Measurements from ENCODE around the gene DDX1. TPM values are rescaled to one million over a fixed set of nuclear protein-coding genes. Genes with fewer than 3 reads are reported as not detected.

The DDX1 gene
- total RNA-seq, 2 donors from 2014 or later, result 39.0 to 50.7 TPM

- TF ChIP-seq POLR2A (IDR thresholded peaks at IDR 0.05), result no peak
- no peaks in the 10 kb centered on the region for H3K9me3 ChIP-seq
- no peak for DNase-seq (ENCODE audit: low spot score)
- no peaks in the 10 kb centered on the region for H3K36me3 ChIP-seq
- no peaks in the 10 kb centered on the region for H3K4me1 ChIP-seq (replicated peaks)
- H3K27ac ChIP-seq, result no peak overlapping the region
- WGBS, result 85% methylated on average over 2 of the region's 2 CpGs
- no peaks in the 10 kb centered on the region for H3K27me3 ChIP-seq (replicated peaks; ENCODE audit: insufficient read depth)
- intact Hi-C loops (cut with DNase I), result no loop called here
- no peak overlapping the region for H3K4me3 ChIP-seq
Observed at GRCh38 chr2:15640784-15641183, 49.1 kb downstream of the DDX1 start.

- no peak for TF ChIP-seq CTCF (IDR thresholded peaks at IDR 0.05)
- TF ChIP-seq POLR2AphosphoS5 (IDR thresholded peaks at IDR 0.05), result no peak
- no peak for TF ChIP-seq POLR2A (IDR thresholded peaks at IDR 0.05)
- no peak overlapping the region for H3K4me3 ChIP-seq
- intact Hi-C loops (cut with DNase I), result no loop called here
- no peak for DNase-seq (ENCODE audit: low spot score)
- no peaks in the 10 kb centered on the region for H3K27me3 ChIP-seq (replicated peaks; ENCODE audit: insufficient read depth)
- H3K9me3 ChIP-seq, result no peaks in the 10 kb centered on the region
- 81% methylated on average over 1 of the region's 1 CpG for WGBS
- no peaks in the 10 kb centered on the region for H3K36me3 ChIP-seq
- no peak overlapping the region for H3K27ac ChIP-seq
- H3K4me1 ChIP-seq (replicated peaks), result no peaks in the 10 kb centered on the region
Observed at GRCh38 chr2:15641530-15641982, 49.9 kb downstream of the DDX1 start.

GRCh38 chr2:15642011-15642814, 50.5 kb downstream of the DDX1 start:
- DNase-seq (ENCODE audit: low spot score), result no peak
- intact Hi-C loops (cut with DNase I), result no loop called here
- Histone ChIP-seq H3K9me3 (no peaks in the 10 kb centered on the region), H3K36me3 (no peaks in the 10 kb centered on the region), H3K4me1 (replicated peaks) (no peaks in the 10 kb centered on the region), H3K27ac (no peak overlapping the region), H3K27me3 (replicated peaks; ENCODE audit: insufficient read depth) (no peaks in the 10 kb centered on the region), H3K4me3 (no peak overlapping the region)
- WGBS, result 60% methylated on average over 12 of the region's 12 CpGs
- TF ChIP-seq POLR2A (IDR thresholded peaks at IDR 0.05), result no peak
- TF ChIP-seq CTCF (IDR thresholded peaks at IDR 0.05), result no peak
- TF ChIP-seq POLR2AphosphoS5 (IDR thresholded peaks at IDR 0.05), result no peak

- Histone ChIP-seq H3K9me3 (no peaks in the 10 kb centered on the region), H3K36me3 (no peaks in the 10 kb centered on the region), H3K4me3 (no peak overlapping the region), H3K27me3 (replicated peaks; ENCODE audit: insufficient read depth) (peaks cover 4% of the 10 kb centered on the region), H3K27ac (no peak overlapping the region), H3K4me1 (replicated peaks) (no peaks in the 10 kb centered on the region)
- 83% methylated on average over 13 of the region's 13 CpGs for WGBS
- no peak for DNase-seq (ENCODE audit: low spot score)
- no peak for TF ChIP-seq POLR2A (IDR thresholded peaks at IDR 0.05)
- no peak for TF ChIP-seq CTCF (IDR thresholded peaks at IDR 0.05)
- TF ChIP-seq POLR2AphosphoS5 (IDR thresholded peaks at IDR 0.05), result no peak
- intact Hi-C loops (cut with DNase I), result no loop called here
Observed at GRCh38 chr2:15642815-15643500, 51.3 kb downstream of the DDX1 start.

GRCh38 chr2:15643791-15644585, 52.3 kb downstream of the DDX1 start:
- H3K27me3 ChIP-seq (replicated peaks; ENCODE audit: insufficient read depth), result peaks cover 5% of the 10 kb centered on the region
- intact Hi-C loops (cut with DNase I), result no loop called here
- no peak for TF ChIP-seq POLR2A (IDR thresholded peaks at IDR 0.05)
- TF ChIP-seq POLR2AphosphoS5 (IDR thresholded peaks at IDR 0.05), result no peak
- TF ChIP-seq CTCF (IDR thresholded peaks at IDR 0.05), result no peak
- H3K9me3 ChIP-seq, result no peaks in the 10 kb centered on the region
- no peaks in the 10 kb centered on the region for H3K4me1 ChIP-seq (replicated peaks)
- 82% methylated on average over 4 of the region's 4 CpGs for WGBS
- H3K36me3 ChIP-seq, result no peaks in the 10 kb centered on the region
- no peak for DNase-seq (ENCODE audit: low spot score)
- no peak overlapping the region for H3K4me3 ChIP-seq
- H3K27ac ChIP-seq, result no peak overlapping the region
